Keratinocyte (primary cell): Measurements from ENCODE around the gene DMGDH.

Experiments
- CTCF ChIP-seq, 3 experiments: IDR thresholded peaks in 1 of 3; conservative IDR thresholded peaks in 1 of 3; optimal IDR thresholded peaks in 1 of 3; 2 replicates in 2 of 3; 3 replicates in 1 of 3; pipeline versions ENCODE3 to v1.5.1; 2011; ENCODE audit warnings: low read length in 3 of 3, mild to moderate bottlenecking in 3 of 3, moderate library complexity in 2 of 3, control low read depth in 1 of 3, inconsistent platforms in 1 of 3; ENCODE audit not compliant: insufficient read depth in 2 of 3; ENCODE audit errors: extremely low read depth in 1 of 3
- EZH2 ChIP-seq: IDR thresholded peaks from one replicate; pipeline ENCODE4 v1.6.1; 2012; ENCODE audit warnings: inconsistent platforms, mild to moderate bottlenecking, low read length, moderate library complexity

- TF ChIP-seq EZH2: no peak
- TF ChIP-seq CTCF (optimal IDR thresholded peaks at IDR 0.05 in 1 of 3, IDR thresholded peaks at IDR 0.05 in 1 of 3, conservative IDR thresholded peaks at IDR 0.05 in 1 of 3; ENCODE audit: extremely low read depth in 1 of 3, insufficient read depth in 2 of 3, low read length in 3 of 3): no peak
Observed at GRCh38 chr5:79077680-79078365, 8.3 kb upstream of the DMGDH start.
